ENCODE data around the gene GID8.
"Not testable (repeated sequence)": the region's sequence is repeated elsewhere in the genome, so short reads cannot be mapped to it uniquely, and the experiment has no call there.

Gene GID8

DNA sequence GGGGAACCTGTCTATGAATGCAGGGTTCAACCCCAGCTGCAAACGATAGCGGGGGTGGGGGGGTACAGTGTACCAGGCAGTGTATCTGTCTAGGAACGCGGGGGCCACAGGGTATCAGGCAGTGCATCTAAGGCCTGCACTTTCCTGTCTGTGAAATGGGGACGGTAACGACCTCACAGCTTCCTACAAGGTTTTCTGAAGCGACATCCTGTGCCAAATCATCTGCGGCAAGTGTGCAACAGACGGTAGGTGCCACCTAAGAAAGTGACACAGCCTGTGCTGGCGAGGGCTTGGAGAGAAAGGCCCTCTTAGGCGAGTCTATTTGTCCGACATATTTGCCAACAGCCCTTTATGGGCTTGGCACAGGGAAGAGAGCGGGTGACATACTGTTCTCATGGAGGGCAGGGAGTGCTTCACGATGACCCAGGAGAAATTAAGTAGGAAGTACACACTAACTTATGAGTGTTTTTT, 15.5 kb upstream of the GID8 start:
- DNase-seq (ENCODE audit: low read depth): no peak

DNA sequence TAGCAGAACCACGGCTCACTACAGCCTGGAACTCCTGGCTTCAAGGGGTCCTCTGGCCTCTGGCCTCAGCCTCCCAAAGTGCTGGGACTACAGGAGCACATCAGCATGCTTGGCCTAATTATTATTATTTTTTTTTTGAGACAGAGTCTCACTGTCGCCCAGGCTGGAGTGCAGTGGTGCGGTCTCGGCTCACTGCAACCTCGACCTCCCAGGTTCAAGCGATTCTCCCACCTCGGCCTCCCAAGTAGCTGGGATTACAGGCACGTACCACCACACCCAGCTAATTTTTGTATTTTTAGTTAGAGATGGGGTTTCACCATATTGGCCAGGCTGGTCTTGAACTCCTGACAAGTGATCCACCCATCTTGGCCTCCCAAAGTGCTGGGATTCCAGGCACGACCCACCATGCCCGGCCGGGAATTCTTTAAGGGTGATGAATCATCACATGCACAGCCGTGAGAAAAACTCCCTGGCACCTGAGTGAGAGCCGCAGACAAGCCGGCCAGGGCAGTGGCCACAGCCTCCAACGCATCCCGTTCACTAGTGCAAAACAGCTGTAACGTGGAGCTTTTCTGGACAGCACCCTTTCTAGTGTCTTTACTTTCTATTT, 14.8 kb upstream of the GID8 start:
- DNase-seq (ENCODE audit: low read depth): not testable (repeated sequence)

DNA sequence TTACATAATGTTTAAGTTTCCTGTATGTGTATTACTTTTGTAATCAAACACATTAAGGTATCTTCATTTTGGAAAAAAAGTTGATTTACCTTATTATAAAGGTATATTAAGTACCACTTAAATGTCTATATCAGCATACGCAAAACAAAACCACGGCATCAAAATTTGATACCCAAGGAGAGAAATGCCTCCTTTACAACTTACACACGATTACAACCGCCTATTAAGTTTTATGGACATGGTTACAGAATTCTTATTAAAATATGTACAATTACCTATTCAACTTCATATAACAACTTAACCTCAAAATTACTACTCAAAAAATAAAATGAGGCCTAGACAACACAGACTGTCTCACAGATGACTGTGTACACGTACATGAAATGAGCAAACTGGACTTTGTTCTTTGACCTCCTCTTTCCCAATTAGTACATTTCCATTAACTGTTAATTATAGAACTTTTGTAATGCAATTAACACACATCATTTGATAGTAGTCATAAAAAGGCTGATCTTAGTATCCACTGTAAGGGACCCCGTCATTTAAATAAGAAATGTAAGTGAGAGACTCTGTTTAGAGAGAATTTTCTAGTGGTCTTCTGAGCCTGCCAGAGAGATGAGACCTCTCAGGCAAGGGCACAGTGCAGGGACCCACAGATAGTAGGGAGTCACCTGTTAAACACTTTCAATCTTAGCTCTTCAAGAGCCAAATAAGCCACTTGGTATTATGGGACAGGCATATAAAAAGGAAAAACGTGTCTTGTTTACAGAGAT, 14.1 kb upstream of the GID8 start:
- no peak for DNase-seq (ENCODE audit: low read depth)

DNA sequence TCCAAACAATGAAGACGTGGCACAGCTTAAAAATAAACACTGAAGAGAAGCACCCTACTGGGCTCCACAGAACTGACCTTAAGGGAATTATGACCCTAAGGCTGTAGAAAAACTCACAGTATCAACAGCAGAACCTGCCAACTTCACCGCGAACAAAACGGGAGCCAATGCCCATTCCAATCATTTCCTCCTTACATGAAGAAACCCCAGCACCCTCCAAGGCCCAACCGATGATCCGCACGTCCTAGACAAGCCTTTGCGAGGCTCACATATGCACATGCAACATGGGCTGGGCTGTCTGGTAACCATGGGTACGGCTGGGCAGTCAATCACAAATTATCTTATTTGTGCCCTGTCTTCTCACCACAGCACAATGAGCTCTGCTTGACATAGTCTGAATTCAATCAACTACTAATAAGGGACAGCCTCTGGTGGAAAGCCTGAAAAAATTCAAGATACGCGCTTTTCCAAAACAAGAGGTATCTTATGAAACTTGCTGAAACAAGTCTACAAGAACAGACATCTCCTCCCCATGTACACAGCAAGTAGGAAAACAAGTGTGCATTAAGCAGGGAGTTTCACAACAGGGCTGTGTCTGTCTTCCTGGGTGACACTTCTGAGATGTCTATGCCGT, 13.4 kb upstream of the GID8 start:
- no peak for DNase-seq (ENCODE audit: low read depth)

DNA sequence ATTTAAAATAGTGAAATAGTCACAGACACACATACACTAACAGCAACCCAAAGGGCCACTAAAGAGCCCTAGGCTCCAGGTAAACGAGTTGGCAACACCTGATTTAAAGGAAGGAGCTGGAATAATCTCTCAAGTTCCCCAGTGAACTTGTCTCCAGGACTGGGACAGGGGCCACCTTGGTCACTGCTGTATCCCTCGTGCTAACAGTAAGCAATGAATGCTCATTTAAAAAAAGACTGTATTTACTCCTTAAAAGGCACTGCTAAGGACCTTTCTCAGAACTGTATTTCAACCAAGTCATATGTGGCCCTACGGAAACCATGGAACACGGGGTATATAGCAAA, 12.9 kb upstream of the GID8 start:
- no peak for DNase-seq (ENCODE audit: low read depth)

- no peak for DNase-seq (ENCODE audit: low read depth)
Measured at GRCh38 chr20:62925420-62926228, 12.3 kb upstream of the GID8 start.

DNA sequence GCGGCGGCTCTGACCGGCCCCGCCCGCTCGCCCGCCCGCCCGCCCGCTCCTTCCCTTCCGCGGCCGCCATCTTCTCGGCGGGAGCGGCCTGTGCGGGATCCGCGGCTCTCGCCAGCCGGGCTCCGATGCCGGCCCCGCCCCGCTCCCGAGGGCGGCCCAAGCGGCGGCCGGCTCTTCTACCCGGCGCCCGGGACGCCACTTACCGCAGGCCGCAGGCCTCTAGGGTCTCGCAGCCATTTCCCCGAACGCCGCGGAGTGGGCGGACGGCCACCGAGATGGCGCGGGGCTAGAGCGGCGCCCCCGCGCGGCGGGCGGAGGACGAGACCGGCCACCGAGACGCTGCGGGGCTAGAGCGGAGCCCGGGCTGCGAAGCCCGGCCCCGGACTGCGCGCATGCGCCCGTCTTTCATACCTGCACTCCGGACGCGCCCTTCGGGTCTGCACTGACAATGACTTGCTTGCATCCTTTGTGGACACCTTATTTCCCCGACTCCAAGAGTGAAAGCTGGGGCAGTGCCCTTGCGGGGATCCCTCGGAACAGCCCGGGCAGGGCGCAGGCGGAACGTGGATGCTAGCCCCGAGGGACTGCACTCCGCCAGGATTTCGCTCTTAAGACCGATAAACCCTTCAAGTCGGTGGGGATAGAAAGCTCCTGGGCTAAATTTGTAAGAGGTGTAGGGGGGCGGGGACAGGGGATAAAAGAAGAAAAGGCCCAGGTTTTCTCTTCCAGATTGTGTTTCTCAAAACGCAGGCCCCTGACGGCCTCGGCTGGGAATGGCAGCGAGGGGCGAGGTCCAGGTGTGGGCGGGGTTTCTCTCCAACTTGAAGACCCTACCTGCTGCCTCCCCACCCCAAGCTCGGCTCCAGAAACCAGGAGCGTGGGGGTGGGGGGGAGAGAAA, 11.5 kb upstream of the GID8 start, which contains the start of gene DIDO1:
Gene DIDO1, minus strand, starts transcription at position 277 of the 899 bp plus-strand sequence.
- DNase-seq (ENCODE audit: low read depth): peak; percentile 87

DNA sequence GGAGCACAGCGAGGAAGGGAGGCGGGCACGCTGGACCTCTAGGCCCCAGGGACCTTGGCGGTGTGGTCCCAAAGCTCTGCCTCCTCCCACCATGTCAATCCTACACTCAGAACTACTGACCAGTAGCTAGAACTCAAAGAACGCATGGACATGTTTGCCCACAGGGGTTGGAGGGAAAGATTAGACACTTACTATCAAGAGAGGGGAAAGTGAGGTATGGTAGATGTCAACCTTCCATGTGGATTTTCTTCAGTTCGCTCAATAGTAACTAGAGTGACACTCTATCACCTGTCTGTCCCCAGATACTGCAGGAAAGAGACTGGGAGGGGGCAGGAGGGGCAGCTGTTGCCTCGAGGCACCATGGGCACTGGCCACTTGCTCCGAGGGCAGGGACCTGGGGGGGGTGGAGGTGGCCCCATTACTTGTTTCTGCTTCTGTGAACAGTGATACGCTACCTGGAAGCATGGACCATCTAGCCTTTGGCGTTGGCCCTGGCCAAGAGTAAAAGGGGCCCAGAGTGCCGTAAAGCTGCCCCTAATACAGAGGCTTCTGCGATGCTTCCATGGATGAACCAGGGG, 10.7 kb upstream of the GID8 start:
- no peak for DNase-seq (ENCODE audit: low read depth)

GRCh38 chr20:62928246-62928939, 9.6 kb upstream of the GID8 start:
- no peak for DNase-seq (ENCODE audit: low read depth)

DNA sequence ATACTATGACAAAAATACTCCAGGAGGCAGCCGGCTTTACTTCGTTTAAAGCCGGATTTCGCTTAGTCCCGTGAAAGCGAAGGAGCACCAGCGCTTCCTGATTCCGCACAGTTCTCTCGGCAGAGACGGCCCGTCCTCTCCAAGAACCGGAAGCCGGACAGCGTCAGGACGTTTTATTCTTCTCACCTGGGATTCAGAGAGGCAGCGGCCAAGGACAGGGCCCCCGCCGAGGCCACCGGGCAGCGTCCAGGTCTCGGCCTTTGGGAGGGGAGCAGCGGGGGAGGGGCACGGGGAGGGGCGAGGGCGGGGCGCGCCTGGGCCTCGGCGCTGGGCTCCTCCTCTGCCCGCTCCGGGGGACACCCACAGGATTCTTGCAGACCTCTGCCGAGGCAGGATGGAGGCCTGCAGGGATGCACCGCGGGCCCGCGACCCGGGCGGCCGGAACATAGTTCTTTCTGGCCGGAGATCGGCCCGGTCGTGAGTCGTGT, 8.9 kb upstream of the GID8 start:
- DNase-seq (ENCODE audit: low read depth): peak; percentile 34

DNA sequence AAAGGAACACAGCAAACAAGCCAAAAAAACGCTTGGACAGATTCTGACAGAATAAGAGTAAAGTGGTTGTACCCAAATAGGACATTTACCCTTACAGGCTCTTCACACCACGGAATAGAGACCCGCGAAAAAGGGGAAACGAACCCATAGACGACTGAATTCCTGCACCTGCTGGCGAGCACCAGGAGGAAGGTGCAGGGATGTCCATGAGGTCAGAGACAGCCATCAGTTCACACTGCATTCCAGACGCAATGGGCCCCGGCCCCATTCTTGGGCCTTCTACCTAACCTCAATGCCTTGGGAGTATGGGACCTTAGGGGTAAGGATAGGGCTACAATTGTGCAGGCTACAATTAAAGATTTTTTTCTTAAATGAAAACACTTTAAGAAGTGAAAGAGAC, 6.5 kb upstream of the GID8 start:
- no peak for DNase-seq (ENCODE audit: low read depth)

- no peak for DNase-seq (ENCODE audit: low read depth)
Measured at GRCh38 chr20:62933966-62934365, 4.0 kb upstream of the GID8 start.

- no peak for DNase-seq (ENCODE audit: low read depth)
Measured at GRCh38 chr20:62935204-62935967, 2.6 kb upstream of the GID8 start.

DNA sequence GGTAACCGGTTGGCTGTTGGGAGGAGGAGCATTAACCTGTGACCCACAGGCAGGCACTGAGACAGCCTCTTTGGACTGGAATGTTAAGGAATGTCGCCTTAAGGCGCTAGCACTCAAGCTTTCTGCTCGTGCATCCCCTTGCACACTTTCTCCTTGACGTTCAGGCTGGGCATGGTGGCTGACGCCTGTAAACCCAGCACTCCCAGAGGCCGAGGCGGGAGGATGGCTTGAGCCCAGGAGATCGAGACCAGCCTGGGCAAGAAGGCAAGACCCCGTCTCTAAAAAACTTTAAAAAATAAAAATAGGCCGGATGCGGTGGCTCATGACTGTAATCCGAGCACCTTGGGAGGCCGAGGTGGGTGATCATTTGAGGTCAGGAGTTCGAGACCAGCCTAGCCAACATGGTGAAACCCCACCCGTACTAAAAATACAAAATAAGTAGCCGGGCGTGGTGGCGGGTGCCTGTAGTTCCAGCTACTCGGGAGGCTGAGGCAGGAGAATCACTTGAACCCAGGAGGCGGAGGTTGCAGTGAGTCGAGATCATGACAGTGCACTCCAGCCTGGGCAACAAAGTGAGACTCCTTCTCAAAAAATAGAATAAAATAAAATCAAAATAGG, 1.9 kb upstream of the GID8 start:
- DNase-seq (ENCODE audit: low read depth): no peak

DNA sequence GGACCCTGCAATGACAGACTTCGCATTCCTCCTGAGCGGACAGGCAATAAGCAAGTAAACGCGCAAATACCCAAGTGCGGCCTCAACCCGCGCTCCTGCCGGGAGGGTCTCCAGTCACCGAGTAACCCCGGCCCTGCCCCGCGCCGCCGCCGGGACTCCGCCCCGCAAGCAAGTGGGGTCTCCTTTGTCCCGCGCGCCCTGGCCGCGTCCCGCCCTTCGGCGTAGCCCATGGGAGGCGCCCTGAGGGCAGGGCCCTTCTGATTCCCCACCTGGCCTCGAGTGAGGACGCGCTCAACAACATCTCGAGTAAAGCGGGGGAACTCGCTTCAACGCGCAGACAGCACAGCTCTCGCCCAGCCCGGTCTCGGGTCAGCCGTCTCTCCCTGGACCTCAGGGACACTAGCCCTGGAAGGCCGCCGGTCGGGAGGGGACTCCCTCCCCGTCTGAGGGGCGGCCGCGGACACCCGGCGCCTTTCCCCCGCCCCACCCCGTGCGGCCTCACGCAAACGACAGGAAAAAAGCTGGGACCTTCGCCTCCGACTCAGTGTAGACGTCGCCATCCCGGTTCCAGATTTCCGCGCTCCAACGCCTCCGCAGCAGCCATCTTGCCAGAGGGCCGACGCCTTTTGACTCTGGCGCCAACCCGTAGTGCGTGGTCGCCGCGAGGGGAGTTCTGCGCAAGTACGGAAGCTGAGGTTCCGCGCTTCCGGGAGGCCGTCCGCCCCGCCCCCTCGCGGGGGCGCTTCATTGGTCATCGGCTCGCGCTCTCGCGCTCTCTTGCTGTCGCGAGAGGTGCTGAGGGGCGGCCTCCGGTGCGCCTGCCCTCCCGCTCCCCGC, 461 bp upstream of the GID8 start:
- DNase-seq (ENCODE audit: low read depth): peak; percentile 96

GRCh38 chr20:62940875-62941274, 2.9 kb downstream of the GID8 start:
- no peak for DNase-seq (ENCODE audit: low read depth)

GRCh38 chr20:62941792-62942191, 3.8 kb downstream of the GID8 start:
- DNase-seq (ENCODE audit: low read depth): no peak

GRCh38 chr20:62942456-62942855, 4.5 kb downstream of the GID8 start:
- no peak for DNase-seq (ENCODE audit: low read depth)

Data from stimulated activated CD4-positive, alpha-beta T cell treated with anti-CD3 and anti-CD28 coated beads, Interleukin-2, amount 100 ng/mL, for 4 hours (primary cell).